ENCODE measurements around the gene B3GALT4.

Gene B3GALT4

DNA sequence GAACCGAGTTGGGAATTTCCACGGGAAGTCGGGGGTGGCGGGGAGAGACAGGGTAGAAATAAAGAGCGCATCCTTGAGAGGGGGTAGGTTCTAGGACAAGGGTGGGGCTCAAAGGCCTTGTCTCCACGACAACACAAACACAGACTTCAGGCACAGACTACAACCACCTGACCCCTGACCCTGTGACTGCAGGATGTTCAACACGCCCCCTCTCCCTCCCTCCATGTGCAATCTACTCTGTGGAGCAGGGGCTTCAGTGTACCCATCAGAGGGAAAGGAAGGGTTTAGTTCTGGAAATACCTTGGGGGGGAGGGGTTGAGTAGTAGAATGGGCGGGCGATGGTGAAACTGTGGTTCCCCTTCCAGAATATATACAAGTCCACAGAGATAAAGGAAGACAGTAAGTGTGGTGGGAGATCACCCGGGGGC lies 37.6 kb downstream of the B3GALT4 start:
- Histone ChIP-seq H4K20me1 (ENCODE audit: insufficient read depth, low read length) (peaks cover 14% of the 10 kb centered on the region), H3K36me3 (replicated peaks; ENCODE audit: low read depth, low read length) (peaks cover 26% of the 10 kb centered on the region), H3K9me3 (ENCODE audit: insufficient read depth, low read length) (no peaks in the 10 kb centered on the region), H3K27me3 (ENCODE audit: low read depth, low read length) (no peaks in the 10 kb centered on the region), H2AFZ (ENCODE audit: low read depth, low read length) (no peak overlapping the region), H3K9ac (ENCODE audit: low read length) (peak overlapping the region; percentile 88), H3K4me1 (ENCODE audit: low read length) (peaks cover 39% of the 10 kb centered on the region), H3K79me2 (ENCODE audit: low read length) (peaks cover 52% of the 10 kb centered on the region), H3K4me3 (ENCODE audit: low read length) (peak overlapping the region; percentile 95), H3K4me2 (ENCODE audit: low read length) (peak overlapping the region; percentile 96), H3K27ac (ENCODE audit: low read length) (peak overlapping the region; percentile 98)
- TF ChIP-seq EZH2phosphoT487 (IDR thresholded peaks at IDR 0.05; ENCODE audit: low read depth), result no peak
- TF ChIP-seq, protein P1, sequence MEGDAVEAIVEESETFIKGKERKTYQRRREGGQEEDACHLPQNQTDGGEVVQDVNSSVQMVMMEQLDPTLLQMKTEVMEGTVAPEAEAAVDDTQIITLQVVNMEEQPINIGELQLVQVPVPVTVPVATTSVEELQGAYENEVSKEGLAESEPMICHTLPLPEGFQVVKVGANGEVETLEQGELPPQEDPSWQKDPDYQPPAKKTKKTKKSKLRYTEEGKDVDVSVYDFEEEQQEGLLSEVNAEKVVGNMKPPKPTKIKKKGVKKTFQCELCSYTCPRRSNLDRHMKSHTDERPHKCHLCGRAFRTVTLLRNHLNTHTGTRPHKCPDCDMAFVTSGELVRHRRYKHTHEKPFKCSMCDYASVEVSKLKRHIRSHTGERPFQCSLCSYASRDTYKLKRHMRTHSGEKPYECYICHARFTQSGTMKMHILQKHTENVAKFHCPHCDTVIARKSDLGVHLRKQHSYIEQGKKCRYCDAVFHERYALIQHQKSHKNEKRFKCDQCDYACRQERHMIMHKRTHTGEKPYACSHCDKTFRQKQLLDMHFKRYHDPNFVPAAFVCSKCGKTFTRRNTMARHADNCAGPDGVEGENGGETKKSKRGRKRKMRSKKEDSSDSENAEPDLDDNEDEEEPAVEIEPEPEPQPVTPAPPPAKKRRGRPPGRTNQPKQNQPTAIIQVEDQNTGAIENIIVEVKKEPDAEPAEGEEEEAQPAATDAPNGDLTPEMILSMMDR (IDR thresholded peaks at IDR 0.05; ENCODE audit: low read depth, low read length), result no peak

DNA sequence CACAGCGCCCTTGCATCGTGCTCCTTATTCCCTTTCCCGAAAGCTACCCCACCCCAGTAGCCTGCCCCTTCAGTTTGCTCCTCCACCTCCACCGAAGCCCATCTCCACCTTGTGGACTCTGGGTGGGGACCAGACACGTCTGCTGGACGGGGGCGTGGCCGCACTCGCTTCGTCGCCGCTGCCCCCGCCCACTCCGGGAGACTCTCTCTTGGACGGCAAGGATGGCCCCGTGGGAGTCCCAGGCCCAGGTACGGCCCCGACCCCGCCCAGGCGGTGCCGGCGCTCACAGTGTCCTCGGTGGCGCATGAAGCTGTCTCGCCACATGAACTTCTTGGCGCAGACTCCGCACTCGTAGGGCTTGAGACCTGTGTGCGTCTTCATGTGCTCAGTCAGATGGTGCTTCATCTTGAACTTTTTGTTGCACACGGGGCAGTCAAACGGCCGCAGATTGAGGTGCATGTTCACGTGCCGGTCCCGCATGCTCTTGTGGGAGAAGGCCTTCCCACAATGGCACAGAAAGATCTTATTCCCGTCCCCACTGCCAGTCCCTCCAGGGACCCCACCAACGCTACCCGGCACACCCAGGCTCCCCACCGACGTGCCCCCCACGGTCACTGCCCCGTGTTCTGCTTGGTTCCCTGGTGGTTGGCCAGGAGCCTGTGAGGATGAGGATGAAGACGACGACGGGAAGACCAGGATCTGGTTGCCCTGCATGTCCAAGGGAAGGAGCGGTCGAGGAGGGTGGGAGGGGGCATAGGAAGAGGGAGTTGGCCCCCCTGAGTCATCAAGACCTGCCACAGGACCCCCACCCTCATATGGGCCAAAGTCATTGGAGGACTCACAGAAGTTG lies 38.2 kb downstream of the B3GALT4 start:
- H3K79me2 ChIP-seq (ENCODE audit: low read length), result peaks cover 49% of the 10 kb centered on the region
- peak overlapping the region; percentile 95 for H3K4me3 ChIP-seq (ENCODE audit: low read length)
- peaks cover 12% of the 10 kb centered on the region for H4K20me1 ChIP-seq (ENCODE audit: insufficient read depth, low read length)
- H3K4me2 ChIP-seq (ENCODE audit: low read length), result peak overlapping the region; percentile 96
- no peaks in the 10 kb centered on the region for H3K27me3 ChIP-seq (ENCODE audit: low read depth, low read length)
- H3K9me3 ChIP-seq (ENCODE audit: insufficient read depth, low read length), result no peaks in the 10 kb centered on the region
- H3K9ac ChIP-seq (ENCODE audit: low read length), result peak overlapping the region; percentile 88
- H3K4me1 ChIP-seq (ENCODE audit: low read length), result peaks cover 39% of the 10 kb centered on the region
- TF ChIP-seq, protein P1 (IDR thresholded peaks at IDR 0.05; ENCODE audit: low read depth, low read length), result no peak
- TF ChIP-seq EZH2phosphoT487 (IDR thresholded peaks at IDR 0.05; ENCODE audit: low read depth), result no peak
- peak overlapping the region; percentile 98 for H3K27ac ChIP-seq (ENCODE audit: low read length)
- H2AFZ ChIP-seq (ENCODE audit: low read depth, low read length), result no peak overlapping the region
- H3K36me3 ChIP-seq (replicated peaks; ENCODE audit: low read depth, low read length), result peaks cover 33% of the 10 kb centered on the region

DNA sequence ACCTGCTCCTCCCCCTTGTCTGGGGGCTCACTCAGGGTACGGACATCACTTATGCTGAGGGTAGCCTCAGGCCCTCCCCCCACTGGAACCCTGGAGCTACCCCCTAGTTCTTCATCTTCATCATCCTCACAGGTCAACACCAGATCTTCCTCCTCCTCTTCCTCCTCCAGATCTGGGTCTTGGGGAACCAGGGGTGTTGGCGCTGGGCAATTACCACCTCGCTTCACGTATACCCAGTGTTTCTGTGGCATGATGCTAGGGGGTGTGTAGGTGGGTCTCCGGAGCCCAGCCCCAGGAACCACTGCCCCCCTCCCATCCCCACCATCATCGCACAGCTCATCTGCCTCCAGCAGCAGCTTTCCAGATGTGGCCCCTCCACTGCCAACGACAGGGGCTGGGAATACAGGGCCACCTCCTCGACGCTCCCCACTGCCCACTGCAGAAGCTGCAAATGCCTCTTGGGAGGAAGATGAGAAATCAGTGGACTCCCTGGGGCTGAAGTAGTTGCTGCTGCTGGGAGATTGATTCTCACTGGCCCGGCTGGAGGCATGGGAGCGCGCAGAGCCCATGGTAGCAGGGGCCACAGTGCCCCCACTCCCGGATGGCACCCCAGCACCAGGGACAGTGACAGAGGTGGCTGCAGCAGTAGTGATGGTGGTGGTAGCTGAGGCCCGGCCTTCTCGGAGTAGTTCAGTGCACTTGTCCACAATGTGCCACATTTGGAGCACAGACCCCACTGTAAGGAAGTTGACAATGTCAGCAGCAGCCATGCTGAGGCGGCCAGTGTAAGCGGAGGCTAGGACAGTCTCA lies 39.1 kb downstream of the B3GALT4 start:
- no peak for TF ChIP-seq EZH2phosphoT487 (IDR thresholded peaks at IDR 0.05; ENCODE audit: low read depth)
- TF ChIP-seq, protein P1 (IDR thresholded peaks at IDR 0.05; ENCODE audit: low read depth, low read length), result no peak
- no peaks in the 10 kb centered on the region for H3K9me3 ChIP-seq (ENCODE audit: insufficient read depth, low read length)
- H3K27ac ChIP-seq (ENCODE audit: low read length), result no peak overlapping the region
- no peak overlapping the region for H3K9ac ChIP-seq (ENCODE audit: low read length)
- peaks cover 39% of the 10 kb centered on the region for H3K4me1 ChIP-seq (ENCODE audit: low read length)
- H3K4me3 ChIP-seq (ENCODE audit: low read length), result no peak overlapping the region
- peaks cover 49% of the 10 kb centered on the region for H3K79me2 ChIP-seq (ENCODE audit: low read length)
- H4K20me1 ChIP-seq (ENCODE audit: insufficient read depth, low read length), result peaks cover 12% of the 10 kb centered on the region
- H2AFZ ChIP-seq (ENCODE audit: low read depth, low read length), result no peak overlapping the region
- no peaks in the 10 kb centered on the region for H3K27me3 ChIP-seq (ENCODE audit: low read depth, low read length)
- H3K36me3 ChIP-seq (replicated peaks; ENCODE audit: low read depth, low read length), result peaks cover 41% of the 10 kb centered on the region
- no peak overlapping the region for H3K4me2 ChIP-seq (ENCODE audit: low read length)

Measured in OCI-LY3 (cell line).